HG03558 (cell line): ENCODE results near the gene PIK3C3.
"Not testable (repeated sequence)": the region's sequence is repeated elsewhere in the genome, so short reads cannot be mapped to it uniquely, and the experiment has no call there.

ENCODE experiments used
- ATAC-seq: cut with Tn5 transposase; IDR thresholded peaks from one replicate; pipeline ENCODE4 v1.9.1; 2021; ENCODE audit warnings: moderate number of reproducible peaks; ENCODE audit not compliant: unreplicated experiment; ENCODE audit errors: extremely low read depth

Gene PIK3C3

GRCh38 chr18:42112147-42112546 lies 157.1 kb downstream of the PIK3C3 start:
- ATAC-seq = not testable (repeated sequence)

GRCh38 chr18:42112657-42113420 lies 157.8 kb downstream of the PIK3C3 start:
- no peak for ATAC-seq

GRCh38 chr18:42113529-42114191 lies 158.6 kb downstream of the PIK3C3 start:
- peak; percentile 48 for ATAC-seq

- ATAC-seq = peak; percentile 48
Observed at GRCh38 chr18:42114310-42114943, 159.4 kb downstream of the PIK3C3 start.

GRCh38 chr18:42126586-42126985 lies 171.6 kb downstream of the PIK3C3 start:
- ATAC-seq = no peak

GRCh38 chr18:42131066-42131929 lies 176.3 kb downstream of the PIK3C3 start:
- ATAC-seq = no peak

DNA sequence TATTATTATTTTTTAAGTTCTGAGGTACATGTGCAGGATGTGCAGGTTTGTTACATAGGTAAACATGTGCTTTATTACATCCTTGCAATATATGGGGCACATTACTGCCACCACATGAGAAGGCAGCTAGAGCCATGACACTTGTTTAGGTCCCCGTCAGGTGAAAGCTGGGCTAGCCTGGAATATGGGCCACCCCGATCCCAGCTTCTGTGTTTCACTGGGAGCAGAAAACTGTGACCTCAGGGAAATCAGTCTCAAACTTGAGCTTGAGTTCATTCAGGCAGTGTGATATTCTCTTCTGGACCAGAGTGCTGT lies 176.9 kb downstream of the PIK3C3 start:
- no peak for ATAC-seq
